ENCODE measurements around the gene ACAP3. TPM values are rescaled to one million over a fixed set of nuclear protein-coding genes. Genes with fewer than 3 reads are reported as not detected.
A peak's percentile ranks its signal among the peaks of the same experiment; 100 is the strongest.

ACAP3 gene
- total RNA-seq, 1 experiment from 2014 or later, result 67.6 TPM

DNA sequence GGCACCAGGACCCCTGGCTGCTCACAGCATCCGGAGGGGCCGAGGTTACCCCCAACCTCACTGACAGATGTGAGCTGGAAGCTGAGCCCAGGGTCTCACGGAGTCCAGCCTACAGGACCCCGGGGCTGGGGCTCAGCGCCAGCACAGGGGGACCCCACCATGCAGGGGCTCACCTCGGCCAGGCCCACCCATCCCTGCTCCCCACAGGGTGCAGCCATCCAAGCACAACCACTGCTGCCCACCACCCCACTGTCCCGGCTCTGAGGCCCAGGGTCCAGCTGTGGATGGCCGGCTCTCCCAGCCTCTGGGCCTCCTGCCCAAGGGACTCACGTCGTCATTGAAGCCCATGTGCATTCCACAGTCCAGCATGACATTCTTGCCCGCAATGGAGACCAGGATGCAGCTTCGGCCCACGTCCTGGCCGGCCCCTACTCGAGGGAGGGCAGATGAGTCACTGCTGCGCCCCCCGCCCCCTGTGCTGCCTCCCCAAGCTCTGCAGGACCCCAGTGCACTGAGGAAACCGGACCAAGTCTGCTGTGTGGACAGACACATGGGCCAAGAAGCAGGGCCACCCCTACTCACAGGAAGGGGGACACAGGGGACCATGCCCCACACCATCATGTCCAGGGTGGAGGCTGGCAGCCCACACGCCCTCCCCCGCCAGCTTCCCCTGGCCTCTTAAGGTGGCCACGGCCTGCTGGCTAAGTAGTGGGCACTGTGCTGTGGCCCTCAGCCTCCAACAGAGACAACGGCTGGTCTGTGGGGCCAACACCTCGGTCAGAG is 13.1 kb upstream of the ACAP3 start:
- Histone ChIP-seq H3K36me3 (ENCODE audit: insufficient read depth, low read length, poor library complexity, severe bottlenecking) (peaks cover 35% of the 10 kb centered on the region), H3K27ac (ENCODE audit: low read depth, low read length, poor library complexity, severe bottlenecking) (no peak overlapping the region), H3K27me3 (replicated peaks; ENCODE audit: insufficient read depth, low read depth, low read length, poor library complexity) (no peaks in the 10 kb centered on the region), H3K4me1 (ENCODE audit: insufficient read depth, low read length, poor library complexity, severe bottlenecking) (peaks cover 21% of the 10 kb centered on the region), H3K9me3 (ENCODE audit: low read depth, low read length, poor library complexity, severe bottlenecking) (no peaks in the 10 kb centered on the region), H3K4me3 (ENCODE audit: low read depth, low read length, poor library complexity, severe bottlenecking) (no peak overlapping the region)
- no TSS peak for BruUV-seq (replicated peaks)
- TF ChIP-seq, protein P1, sequence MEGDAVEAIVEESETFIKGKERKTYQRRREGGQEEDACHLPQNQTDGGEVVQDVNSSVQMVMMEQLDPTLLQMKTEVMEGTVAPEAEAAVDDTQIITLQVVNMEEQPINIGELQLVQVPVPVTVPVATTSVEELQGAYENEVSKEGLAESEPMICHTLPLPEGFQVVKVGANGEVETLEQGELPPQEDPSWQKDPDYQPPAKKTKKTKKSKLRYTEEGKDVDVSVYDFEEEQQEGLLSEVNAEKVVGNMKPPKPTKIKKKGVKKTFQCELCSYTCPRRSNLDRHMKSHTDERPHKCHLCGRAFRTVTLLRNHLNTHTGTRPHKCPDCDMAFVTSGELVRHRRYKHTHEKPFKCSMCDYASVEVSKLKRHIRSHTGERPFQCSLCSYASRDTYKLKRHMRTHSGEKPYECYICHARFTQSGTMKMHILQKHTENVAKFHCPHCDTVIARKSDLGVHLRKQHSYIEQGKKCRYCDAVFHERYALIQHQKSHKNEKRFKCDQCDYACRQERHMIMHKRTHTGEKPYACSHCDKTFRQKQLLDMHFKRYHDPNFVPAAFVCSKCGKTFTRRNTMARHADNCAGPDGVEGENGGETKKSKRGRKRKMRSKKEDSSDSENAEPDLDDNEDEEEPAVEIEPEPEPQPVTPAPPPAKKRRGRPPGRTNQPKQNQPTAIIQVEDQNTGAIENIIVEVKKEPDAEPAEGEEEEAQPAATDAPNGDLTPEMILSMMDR (conservative IDR thresholded peaks at IDR 0.05; ENCODE audit: low read depth, low read length), result no peak
- TF ChIP-seq EZH2 (IDR thresholded peaks at IDR 0.05; ENCODE audit: borderline replicate concordance, low read depth, low read length, poor library complexity, severe bottlenecking), result no peak
- POLR2A ChIA-PET (ENCODE audit: low non-redundant PET), result no interaction called here
- DNase-seq (ENCODE audit: low spot score), result no peak
- intact Hi-C loops (cut with micrococcal nuclease; ENCODE audit: unreplicated experiment), result no loop called here
- CTCF ChIA-PET, result no interaction called here

DNA sequence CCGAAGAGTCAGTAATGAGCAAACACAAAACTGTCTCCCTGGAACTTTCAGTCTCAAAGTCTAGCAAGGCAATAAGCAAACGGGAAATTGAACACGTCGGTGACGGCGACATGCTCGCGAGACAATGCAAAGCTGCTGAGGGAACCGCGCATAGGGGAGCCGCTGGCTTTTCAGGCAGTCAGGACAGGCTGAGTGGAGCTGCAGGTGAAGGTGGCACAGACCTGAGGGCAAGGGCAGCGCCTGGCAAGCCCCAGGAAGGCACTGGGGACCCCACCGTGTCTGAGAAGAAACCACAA is 11.9 kb upstream of the ACAP3 start:
- CTCF ChIA-PET, result no interaction called here
- no peak for DNase-seq (ENCODE audit: low spot score)
- Histone ChIP-seq H3K36me3 (ENCODE audit: insufficient read depth, low read length, poor library complexity, severe bottlenecking) (peaks cover 43% of the 10 kb centered on the region), H3K27me3 (replicated peaks; ENCODE audit: insufficient read depth, low read depth, low read length, poor library complexity) (no peaks in the 10 kb centered on the region), H3K4me3 (ENCODE audit: low read depth, low read length, poor library complexity, severe bottlenecking) (no peak overlapping the region), H3K4me1 (ENCODE audit: insufficient read depth, low read length, poor library complexity, severe bottlenecking) (peaks cover 14% of the 10 kb centered on the region), H3K9me3 (ENCODE audit: low read depth, low read length, poor library complexity, severe bottlenecking) (no peaks in the 10 kb centered on the region), H3K27ac (ENCODE audit: low read depth, low read length, poor library complexity, severe bottlenecking) (no peak overlapping the region)
- POLR2A ChIA-PET (ENCODE audit: low non-redundant PET), result no interaction called here
- TF ChIP-seq, protein P1 (conservative IDR thresholded peaks at IDR 0.05; ENCODE audit: low read depth, low read length), result no peak
- no peak for TF ChIP-seq EZH2 (IDR thresholded peaks at IDR 0.05; ENCODE audit: borderline replicate concordance, low read depth, low read length, poor library complexity, severe bottlenecking)
- intact Hi-C loops (cut with micrococcal nuclease; ENCODE audit: unreplicated experiment), result no loop called here
- no TSS peak for BruUV-seq (replicated peaks)

DNA sequence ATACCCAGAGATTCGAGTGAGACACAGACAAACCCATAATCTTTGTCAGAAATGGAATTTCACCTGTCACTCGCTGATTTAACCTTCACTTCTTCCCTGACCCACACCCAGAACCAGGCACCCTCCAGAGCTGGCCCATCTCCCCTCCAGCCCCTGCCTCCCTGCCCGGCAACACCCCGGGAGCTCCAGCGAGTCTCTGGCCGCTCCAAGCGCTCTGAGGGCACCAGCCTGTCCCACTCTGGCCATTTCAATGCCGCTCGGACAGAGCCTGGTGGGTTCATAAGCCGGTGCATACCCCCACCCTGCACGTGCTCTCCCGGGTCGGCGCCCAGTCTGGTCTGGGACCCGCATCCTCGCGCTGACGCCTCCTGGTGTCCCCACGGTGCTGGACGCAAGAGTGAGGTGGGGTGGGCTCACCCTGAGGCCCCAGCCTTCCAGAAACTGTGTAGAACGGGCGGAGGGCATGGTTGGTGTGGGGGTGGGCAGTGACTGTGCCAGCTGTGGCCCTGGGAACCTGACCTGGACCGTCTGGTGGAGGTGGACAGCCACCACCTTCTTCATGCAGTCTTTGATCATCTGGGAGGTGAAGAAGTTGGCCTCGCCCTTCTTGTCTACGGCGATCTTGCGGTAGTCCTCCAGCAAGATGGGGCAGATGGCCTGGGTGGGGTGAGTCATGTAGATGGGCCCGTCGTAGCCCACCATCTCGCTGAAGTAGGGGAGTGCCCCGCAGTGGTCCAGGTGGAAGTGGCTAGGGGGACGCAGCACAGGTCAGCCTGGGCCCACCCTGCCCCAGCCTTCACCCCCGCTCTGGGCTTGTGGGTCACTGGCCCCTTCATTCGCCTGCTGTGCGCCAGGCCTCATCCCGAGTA is 11.3 kb upstream of the ACAP3 start:
- no peaks in the 10 kb centered on the region for H3K27me3 ChIP-seq (replicated peaks; ENCODE audit: insufficient read depth, low read depth, low read length, poor library complexity)
- intact Hi-C loops (cut with micrococcal nuclease; ENCODE audit: unreplicated experiment), result no loop called here
- no peak overlapping the region for H3K4me3 ChIP-seq (ENCODE audit: low read depth, low read length, poor library complexity, severe bottlenecking)
- H3K9me3 ChIP-seq (ENCODE audit: low read depth, low read length, poor library complexity, severe bottlenecking), result no peaks in the 10 kb centered on the region
- H3K4me1 ChIP-seq (ENCODE audit: insufficient read depth, low read length, poor library complexity, severe bottlenecking), result peaks cover 14% of the 10 kb centered on the region
- TF ChIP-seq EZH2 (IDR thresholded peaks at IDR 0.05; ENCODE audit: borderline replicate concordance, low read depth, low read length, poor library complexity, severe bottlenecking), result no peak
- TF ChIP-seq, protein P1 (conservative IDR thresholded peaks at IDR 0.05; ENCODE audit: low read depth, low read length), result no peak
- ChIA-PET CTCF (no interaction called here), POLR2A (ENCODE audit: low non-redundant PET) (no interaction called here)
- no TSS peak for BruUV-seq (replicated peaks)
- DNase-seq (ENCODE audit: low spot score), result no peak
- H3K27ac ChIP-seq (ENCODE audit: low read depth, low read length, poor library complexity, severe bottlenecking), result peak overlapping the region; percentile 47
- H3K36me3 ChIP-seq (ENCODE audit: insufficient read depth, low read length, poor library complexity, severe bottlenecking), result peaks cover 48% of the 10 kb centered on the region
